Hematopoietic multipotent progenitor cell (in vitro differentiated cells): ENCODE results near the gene TMEM204. TPM values are rescaled to one million over a fixed set of nuclear protein-coding genes. Genes with fewer than 3 reads are reported as not detected.

Source experiments
- DNase-seq, 3 donors: peaks; one replicate each; pipeline ENCODE4 v3.0.0-alpha.2; 2011 to 2015; ENCODE audit warnings: low read depth in 2 of 3, low spot score in 2 of 3
- total RNA-seq: library from RNA; depleted of rRNA; stranded (reverse); fragments of >200 nt; gene quantifications from one replicate; pipeline ENCODE4 v1.2.3, GENCODE V29; 2012

Gene TMEM204
- total RNA-seq, 1 donor: 14.8 TPM

GRCh38 chr16:1518626-1519135 lies 14.8 kb upstream of the TMEM204 start:
- no peak for DNase-seq

DNA sequence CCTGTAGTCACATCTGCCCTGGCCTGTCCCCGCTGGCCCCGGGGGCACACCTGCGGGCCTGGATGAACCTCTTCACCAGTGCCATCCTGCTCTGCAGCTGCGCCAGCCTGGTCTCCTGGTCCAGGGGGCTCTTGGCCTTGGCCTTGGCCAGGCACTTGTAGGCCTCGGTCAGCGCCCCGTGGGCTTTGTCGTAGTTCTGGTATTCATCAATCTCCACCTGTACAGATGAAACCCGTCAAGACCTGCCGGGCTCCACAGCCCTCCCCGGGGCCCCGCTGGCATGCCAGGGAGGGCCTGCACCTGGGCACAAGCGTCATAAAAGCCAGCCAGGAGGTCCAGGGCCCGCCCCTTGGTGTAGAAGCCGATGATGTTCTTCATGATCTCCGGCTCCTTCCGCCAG lies 13.6 kb upstream of the TMEM204 start:
- DNase-seq: no peak

DNA sequence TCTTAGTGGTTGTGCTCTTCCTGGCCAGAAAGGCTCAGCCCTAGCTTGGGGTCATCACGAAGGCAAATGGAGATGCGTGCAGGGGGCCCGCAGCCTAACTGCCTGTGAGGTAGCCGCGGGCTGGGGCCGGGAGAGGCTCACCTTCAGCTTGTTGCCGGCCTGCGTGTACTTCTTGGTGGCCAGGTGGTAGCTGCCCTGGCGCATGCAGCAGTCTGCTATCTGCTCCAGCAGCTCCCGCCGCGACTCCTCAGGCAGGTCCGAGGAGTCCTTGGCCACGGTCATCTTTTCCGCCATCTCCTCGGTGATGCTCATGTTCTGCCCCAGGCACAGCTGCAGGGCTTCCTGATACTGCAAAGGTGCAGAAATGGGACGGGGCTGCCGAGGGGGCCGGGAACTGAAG lies 13.0 kb upstream of the TMEM204 start:
- DNase-seq: no peak

- no peak for DNase-seq
These were observed 9.8 kb upstream of the TMEM204 start for GRCh38 chr16:1523581-1524245.

GRCh38 chr16:1524366-1524765 lies 9.1 kb upstream of the TMEM204 start:
- DNase-seq: no peak

GRCh38 chr16:1525871-1526607 lies 7.4 kb upstream of the TMEM204 start:
- DNase-seq: no peak

- no peak for DNase-seq
These were observed 6.6 kb upstream of the TMEM204 start for GRCh38 chr16:1526608-1527555.

GRCh38 chr16:1527836-1528811 lies 5.3 kb upstream of the TMEM204 start:
- no peak for DNase-seq

GRCh38 chr16:1528921-1529537 lies 4.4 kb upstream of the TMEM204 start:
- no peak for DNase-seq

- no peak for DNase-seq
These were observed 3.0 kb upstream of the TMEM204 start for GRCh38 chr16:1530349-1530882.

DNA sequence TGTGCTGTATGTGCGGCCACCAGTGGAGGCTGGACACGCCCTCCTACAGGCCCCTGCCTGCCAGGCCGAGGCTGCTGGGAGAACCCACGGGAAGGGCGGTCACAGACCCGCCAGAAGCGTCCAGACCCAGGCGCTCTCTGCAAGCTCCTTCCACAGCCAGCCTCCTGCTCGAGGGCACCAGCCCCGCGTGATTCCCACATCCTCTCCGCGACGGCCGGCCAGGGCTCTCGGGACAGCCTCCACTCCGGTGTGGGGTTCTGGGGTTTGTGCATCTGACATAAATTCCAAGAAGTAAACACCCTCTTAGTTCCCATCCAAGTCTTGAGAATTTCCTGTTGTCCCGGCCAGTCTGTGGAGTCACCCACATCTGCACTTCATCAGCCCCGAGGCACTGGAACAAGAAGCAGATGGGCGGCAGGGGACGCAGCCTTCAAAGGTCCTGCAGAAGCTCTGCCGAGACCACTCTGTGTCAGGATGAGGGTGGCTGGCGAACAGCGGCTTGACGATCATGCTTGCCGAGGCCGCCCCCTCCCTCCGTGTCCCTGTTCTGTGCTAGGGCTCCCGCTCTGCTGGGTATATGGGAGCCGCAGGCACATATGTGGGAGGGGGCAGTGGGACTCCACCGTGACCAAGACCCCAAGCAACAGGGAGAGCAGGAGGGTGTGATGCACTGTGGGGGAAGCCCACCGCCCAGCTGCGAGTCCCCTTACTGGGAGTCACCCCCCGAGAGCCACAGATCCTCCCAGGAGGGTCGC lies 2.4 kb upstream of the TMEM204 start:
- no peak for DNase-seq

GRCh38 chr16:1531638-1531910 lies 1.9 kb upstream of the TMEM204 start:
- no peak for DNase-seq

DNA sequence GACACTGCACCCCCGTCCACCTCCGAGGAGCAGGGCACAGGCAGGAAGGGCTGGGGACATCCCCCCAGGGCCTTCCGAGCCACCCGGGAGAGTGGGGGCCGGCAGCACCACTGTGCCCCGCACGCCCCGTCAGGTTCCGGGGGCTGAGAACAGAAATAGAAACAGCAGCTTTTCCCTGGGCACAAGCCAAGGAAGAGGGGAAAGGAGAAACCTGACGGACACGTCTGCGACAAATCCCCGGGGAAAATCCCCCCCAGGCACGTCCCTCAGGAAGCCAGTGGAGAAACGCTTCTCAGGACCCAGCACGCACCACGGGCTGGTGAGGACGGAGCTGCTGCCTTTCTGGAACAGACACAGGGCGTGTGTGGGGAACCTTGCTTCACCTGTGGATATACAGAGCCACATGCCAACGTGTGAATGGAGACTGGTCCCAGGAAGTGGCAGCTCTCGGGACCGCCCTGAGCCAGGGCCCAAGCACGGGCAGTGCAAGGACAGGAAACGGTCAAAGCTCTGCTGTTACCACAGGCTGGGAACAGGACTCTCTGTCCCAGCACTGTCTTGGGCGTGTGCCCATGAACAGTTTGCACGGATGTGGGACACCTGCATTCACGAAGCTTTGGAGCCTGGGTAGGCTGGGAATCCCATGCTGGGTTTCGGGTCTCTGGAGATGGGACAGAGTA lies 1.2 kb upstream of the TMEM204 start:
- no peak for DNase-seq

DNA sequence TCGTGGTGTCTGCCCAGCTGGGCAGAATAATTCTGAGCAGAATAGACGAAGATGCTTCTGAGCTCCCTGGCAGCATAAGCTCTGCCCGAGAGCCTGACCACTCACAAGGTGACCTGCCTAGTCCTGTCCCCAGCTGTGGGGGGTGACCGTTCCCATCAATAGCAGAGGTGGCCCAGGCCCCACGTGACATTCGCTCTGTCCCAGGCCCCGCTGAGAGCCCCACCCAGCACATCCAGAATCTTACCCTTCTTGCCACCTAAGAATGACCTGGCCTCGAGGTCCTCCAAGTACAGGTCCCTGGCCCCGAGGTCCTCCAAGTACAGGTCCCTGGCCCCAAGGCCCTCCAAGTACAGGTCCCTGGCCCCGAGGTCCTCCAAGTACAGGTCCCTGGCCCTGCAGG lies 695 bp upstream of the TMEM204 start:
- no peak for DNase-seq

- no peak for DNase-seq
These were observed 855 bp downstream of the TMEM204 start for GRCh38 chr16:1534021-1535020.

DNA sequence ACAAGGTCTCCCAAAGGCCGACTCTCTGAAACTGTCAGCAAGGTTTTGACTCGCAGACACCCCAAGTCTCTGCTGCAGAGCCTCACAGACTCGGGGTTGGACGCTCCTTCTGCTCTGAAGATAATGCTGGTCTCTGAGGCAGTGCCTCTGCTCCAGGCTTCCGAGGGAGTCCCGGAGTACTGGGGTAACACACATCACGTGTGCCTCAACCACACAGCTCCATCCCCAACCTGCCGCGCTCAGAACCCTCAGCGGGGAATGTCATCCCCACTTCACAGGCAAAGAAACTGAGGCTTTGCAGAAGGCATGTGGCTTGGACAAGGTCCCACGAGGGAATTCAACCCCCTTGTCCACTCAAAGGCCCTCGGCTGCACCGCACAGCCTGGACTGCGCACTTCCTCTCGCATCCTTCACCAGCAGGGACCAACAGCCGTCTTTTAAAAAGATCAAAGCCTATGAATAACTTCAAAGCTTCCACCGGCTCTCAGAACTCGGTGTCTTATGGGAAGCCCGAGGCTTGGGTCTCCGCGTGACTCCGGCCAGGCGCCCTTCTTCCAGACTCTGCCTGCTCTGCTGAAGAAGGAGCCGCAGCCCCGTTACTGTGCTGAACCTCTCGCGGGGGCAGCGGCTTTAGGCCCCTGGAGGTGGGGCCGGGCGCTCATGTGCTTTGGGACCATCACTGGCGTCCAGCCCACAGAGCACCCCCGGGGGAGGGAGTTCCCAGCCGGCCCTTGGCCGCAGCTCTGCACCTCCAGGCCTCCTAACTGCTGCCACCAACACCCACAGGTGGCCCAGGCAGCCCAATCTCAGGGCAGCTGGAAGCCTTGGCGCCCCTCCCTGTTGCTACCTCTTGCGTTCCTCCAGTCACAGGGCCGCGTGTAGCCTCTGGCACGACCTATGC lies 2.2 kb downstream of the TMEM204 start:
- DNase-seq: no peak
